ENCODE results near the gene CAMK2D. TPM values are rescaled to one million over a fixed set of nuclear protein-coding genes. Genes with fewer than 3 reads are reported as not detected.

CAMK2D gene
- total RNA-seq, 1 experiment from 2014 or later, result 32.1 TPM

GRCh38 chr4:113639326-113639725 is 122.2 kb downstream of the CAMK2D start:
- Mint-ChIP-seq H3K9me3 (ENCODE audit: unreplicated experiment) (no peaks in the 10 kb centered on the region), H3K27me3 (ENCODE audit: insufficient read depth, unreplicated experiment) (no peaks in the 10 kb centered on the region), H3K36me3 (ENCODE audit: insufficient read depth, unreplicated experiment) (no peaks in the 10 kb centered on the region), H3K27ac (ENCODE audit: low read depth, unreplicated experiment) (no peak overlapping the region), H3K4me1 (ENCODE audit: insufficient read depth, unreplicated experiment) (peaks cover 20% of the 10 kb centered on the region), H3K4me3 (ENCODE audit: unreplicated experiment) (no peak overlapping the region)
- POLR2A ChIA-PET, result no interaction called here
- CTCF ChIA-PET, result interaction anchor here (0.6 kb wide), 2 partner anchors 39 to 60 kb away, joined by 5 to 6 read pairs; no protein-coding TSS in a partner anchor
- DNase-seq (ENCODE audit: unreplicated experiment), result no peak
- no peak for TF ChIP-seq CTCF (IDR thresholded peaks at IDR 0.05; ENCODE audit: unreplicated experiment)
- no TSS peak for BruUV-seq (replicated peaks)
- intact Hi-C loops (cut with micrococcal nuclease), result no loop called here

GRCh38 chr4:113638562-113638832 is 123.0 kb downstream of the CAMK2D start:
- Mint-ChIP-seq H3K9me3 (ENCODE audit: unreplicated experiment) (no peaks in the 10 kb centered on the region), H3K4me3 (ENCODE audit: unreplicated experiment) (no peak overlapping the region), H3K27ac (ENCODE audit: low read depth, unreplicated experiment) (no peak overlapping the region), H3K4me1 (ENCODE audit: insufficient read depth, unreplicated experiment) (peaks cover 23% of the 10 kb centered on the region), H3K36me3 (ENCODE audit: insufficient read depth, unreplicated experiment) (no peaks in the 10 kb centered on the region), H3K27me3 (ENCODE audit: insufficient read depth, unreplicated experiment) (no peaks in the 10 kb centered on the region)
- POLR2A ChIA-PET, result interaction anchor here (1.0 kb wide), 1 partner anchor 9 kb away, joined by 3 read pairs; no protein-coding TSS in a partner anchor
- BruUV-seq (replicated peaks), result no TSS peak
- CTCF ChIA-PET, result interaction anchor here (0.6 to 1.5 kb wide), 2 partner anchors 11 to 59 kb away, joined by 4 to 5 read pairs; no protein-coding TSS in a partner anchor
- DNase-seq (ENCODE audit: unreplicated experiment), result no peak
- TF ChIP-seq CTCF (IDR thresholded peaks at IDR 0.05; ENCODE audit: unreplicated experiment), result no peak
- intact Hi-C loops (cut with micrococcal nuclease), result no loop called here

- POLR2A ChIA-PET, result interaction anchor here (1.0 kb wide), 1 partner anchor 10 kb away, joined by 3 read pairs; no protein-coding TSS in a partner anchor
- no peak overlapping the region for H3K4me3 Mint-ChIP-seq (ENCODE audit: unreplicated experiment)
- peaks cover 23% of the 10 kb centered on the region for H3K4me1 Mint-ChIP-seq (ENCODE audit: insufficient read depth, unreplicated experiment)
- no peak for TF ChIP-seq CTCF (IDR thresholded peaks at IDR 0.05; ENCODE audit: unreplicated experiment)
- intact Hi-C loops (cut with micrococcal nuclease), result no loop called here
- DNase-seq (ENCODE audit: unreplicated experiment), result no peak
- no peak overlapping the region for H3K27ac Mint-ChIP-seq (ENCODE audit: low read depth, unreplicated experiment)
- no TSS peak for BruUV-seq (replicated peaks)
- no peaks in the 10 kb centered on the region for H3K27me3 Mint-ChIP-seq (ENCODE audit: insufficient read depth, unreplicated experiment)
- CTCF ChIA-PET, result interaction anchor here (0.7 to 1.5 kb wide), 2 partner anchors 11 to 542 kb away, joined by 4 read pairs; no protein-coding TSS in a partner anchor
- no peaks in the 10 kb centered on the region for H3K9me3 Mint-ChIP-seq (ENCODE audit: unreplicated experiment)
- H3K36me3 Mint-ChIP-seq (ENCODE audit: insufficient read depth, unreplicated experiment), result no peaks in the 10 kb centered on the region
These were observed 123.5 kb downstream of the CAMK2D start for GRCh38 chr4:113637823-113638561.

- no peak for DNase-seq (ENCODE audit: unreplicated experiment)
- CTCF ChIA-PET, result interaction anchor here (0.7 to 1.5 kb wide), 2 partner anchors 12 to 543 kb away, joined by 4 read pairs; no protein-coding TSS in a partner anchor
- Mint-ChIP-seq H3K36me3 (ENCODE audit: insufficient read depth, unreplicated experiment) (no peaks in the 10 kb centered on the region), H3K27me3 (ENCODE audit: insufficient read depth, unreplicated experiment) (no peaks in the 10 kb centered on the region), H3K27ac (ENCODE audit: low read depth, unreplicated experiment) (no peak overlapping the region), H3K4me1 (ENCODE audit: insufficient read depth, unreplicated experiment) (peaks cover 23% of the 10 kb centered on the region), H3K4me3 (ENCODE audit: unreplicated experiment) (no peak overlapping the region), H3K9me3 (ENCODE audit: unreplicated experiment) (no peaks in the 10 kb centered on the region)
- intact Hi-C loops (cut with micrococcal nuclease), result no loop called here
- POLR2A ChIA-PET, result no interaction called here
- BruUV-seq (replicated peaks), result no TSS peak
- no peak for TF ChIP-seq CTCF (IDR thresholded peaks at IDR 0.05; ENCODE audit: unreplicated experiment)
These were observed 124.2 kb downstream of the CAMK2D start for GRCh38 chr4:113637363-113637762.

Measured in MCF 10A (cell line).